Mesenteric fat pad (tissue), 1 donor: ENCODE data around the gene XKR7. TPM values are rescaled to one million over a fixed set of nuclear protein-coding genes. Genes with fewer than 3 reads are reported as not detected.

ENCODE experiments used
- DNase-seq: peaks from one replicate; pipeline ENCODE4 v3.0.0-alpha.2; 2020; ENCODE audit warnings: low spot score
- total RNA-seq: library from RNA; stranded (reverse); fragmentation: NEBNext Ultra II Directional; extraction: Animal tissue kit (Norgen Biotek cat#: 25700); gene quantifications from one replicate; pipeline ENCODE4 v1.2.1, GENCODE V29; 2021
- donor health status: DM: yes; HTN: yes; CAD: no.

The XKR7 gene
- total RNA-seq, 1 donor from 2014 or later, result not detected

DNA sequence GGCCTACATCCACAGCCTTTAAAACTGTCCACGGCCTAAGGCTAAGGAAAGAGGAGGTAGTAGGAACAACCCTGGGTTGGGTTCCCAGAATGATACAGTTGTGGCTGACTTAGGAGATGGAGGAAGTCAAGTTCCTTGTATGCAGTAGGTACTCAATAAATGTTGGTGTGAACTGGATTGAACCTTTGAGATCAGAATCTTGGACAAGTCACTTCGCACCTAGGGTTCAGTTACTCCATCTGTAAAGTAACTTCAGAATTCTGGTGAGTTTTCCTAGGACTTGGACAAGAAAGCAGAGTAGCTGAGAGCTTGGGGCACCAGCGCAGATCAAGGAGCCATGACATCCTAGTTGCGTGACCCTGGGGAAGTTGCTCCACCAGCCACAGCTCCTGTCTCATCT lies 9.1 kb downstream of the XKR7 start:
- no peak for DNase-seq

- no peak for DNase-seq
These were observed 11.9 kb downstream of the XKR7 start for GRCh38 chr20:31979713-31980426.

- no peak for DNase-seq
These were observed 13.8 kb downstream of the XKR7 start for GRCh38 chr20:31981784-31982183.

DNA sequence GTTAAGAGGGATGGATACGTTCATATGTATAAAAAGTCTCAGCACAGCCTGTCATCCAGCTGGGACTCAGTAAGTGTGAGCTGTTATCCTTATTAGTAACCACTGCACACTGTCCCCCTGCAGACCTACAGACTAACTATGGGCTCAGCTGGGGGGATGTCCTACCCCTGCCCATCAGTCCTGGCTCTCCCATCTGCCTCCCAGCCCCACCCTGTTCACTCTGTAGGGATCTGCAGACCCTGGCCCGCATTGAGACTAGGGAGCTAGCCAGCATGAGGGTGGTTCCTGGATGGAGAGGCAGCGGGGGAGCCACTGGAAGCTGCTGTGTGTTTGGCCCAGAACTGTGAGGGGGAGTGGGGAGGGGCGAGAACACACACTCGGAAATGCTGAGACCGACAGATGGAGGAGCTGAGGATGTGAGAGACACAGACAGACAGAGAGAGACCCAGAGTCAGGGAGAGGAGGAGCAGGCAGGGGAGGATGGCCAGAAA lies 17.1 kb downstream of the XKR7 start:
- no peak for DNase-seq

DNA sequence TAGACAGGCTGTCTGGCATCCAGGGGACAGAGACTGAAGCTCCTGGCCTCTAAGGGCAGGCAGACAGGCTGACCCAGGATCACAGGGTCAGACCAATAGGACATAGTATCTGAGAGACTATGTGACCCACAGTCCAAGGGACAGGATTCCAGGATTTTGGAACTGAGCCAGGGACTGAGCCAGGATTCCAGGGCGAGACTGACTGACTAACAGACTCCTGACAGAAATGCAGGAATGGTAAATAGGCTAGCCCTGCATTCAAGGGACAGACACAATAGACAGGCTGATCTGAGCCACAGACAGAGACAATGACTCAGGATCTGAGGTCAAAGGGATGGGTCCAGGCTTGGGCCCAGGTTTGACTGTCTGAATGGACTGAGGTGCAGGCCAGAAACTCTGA lies 19.8 kb downstream of the XKR7 start:
- DNase-seq, result no peak

- DNase-seq, result no peak
These were observed 20.6 kb downstream of the XKR7 start for GRCh38 chr20:31988430-31989015.

GRCh38 chr20:31989030-31989645 lies 21.2 kb downstream of the XKR7 start:
- no peak for DNase-seq

DNA sequence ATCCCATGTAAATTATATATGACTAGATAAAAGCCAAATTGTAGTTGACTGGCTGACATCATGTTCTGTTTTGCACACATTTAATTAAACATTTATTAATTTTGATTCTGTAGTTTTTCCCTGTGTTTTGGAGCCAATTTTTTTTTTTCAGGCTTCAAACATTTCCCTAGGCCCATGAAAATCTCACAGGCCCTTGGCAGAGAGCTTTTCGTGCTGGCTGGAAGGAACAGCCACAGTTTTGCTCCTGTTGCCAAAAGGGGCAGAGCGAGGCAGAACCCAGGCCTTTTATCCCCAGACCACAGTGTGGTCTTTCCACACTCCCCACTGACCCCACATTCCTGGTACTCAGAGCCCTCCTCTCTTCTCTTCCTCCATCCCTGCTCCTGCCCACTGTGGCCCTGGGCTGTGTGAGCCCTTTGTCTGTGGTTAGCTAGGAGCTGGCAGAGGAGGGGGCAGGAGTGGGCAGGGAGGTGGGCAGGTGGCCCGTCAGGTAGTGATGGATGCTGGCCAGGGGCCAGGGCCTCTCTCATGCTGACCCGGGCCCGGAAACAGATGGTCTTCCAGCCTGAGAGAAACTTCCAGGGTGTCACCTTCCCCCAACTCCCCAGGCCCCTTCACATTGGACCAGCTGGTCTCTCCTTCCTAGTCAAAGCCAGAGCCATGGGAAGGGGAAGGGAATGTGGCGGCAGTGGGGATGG lies 22.8 kb downstream of the XKR7 start:
- DNase-seq, result no peak

DNA sequence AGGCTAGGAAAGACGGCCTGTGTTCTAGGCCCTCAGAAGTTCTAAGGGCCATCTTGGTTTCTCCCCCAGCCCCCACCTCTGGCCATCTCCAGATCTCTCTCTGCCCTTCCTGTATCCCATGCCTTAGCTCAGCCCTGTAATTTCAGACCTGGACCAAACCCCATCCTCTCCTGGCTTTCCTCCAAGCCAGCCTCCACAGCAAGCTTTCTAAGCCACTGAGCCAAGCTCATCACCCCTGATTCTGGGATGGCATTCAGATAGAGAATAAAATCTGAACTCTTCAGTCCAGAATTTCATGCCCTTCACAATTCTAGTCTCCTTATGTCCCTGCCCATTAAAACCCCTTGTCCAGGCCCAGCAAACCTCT lies 23.4 kb downstream of the XKR7 start:
- no peak for DNase-seq

GRCh38 chr20:31992086-31992485 lies 24.1 kb downstream of the XKR7 start:
- no peak for DNase-seq

GRCh38 chr20:31996996-31997395 lies 29.0 kb downstream of the XKR7 start:
- no peak for DNase-seq

DNA sequence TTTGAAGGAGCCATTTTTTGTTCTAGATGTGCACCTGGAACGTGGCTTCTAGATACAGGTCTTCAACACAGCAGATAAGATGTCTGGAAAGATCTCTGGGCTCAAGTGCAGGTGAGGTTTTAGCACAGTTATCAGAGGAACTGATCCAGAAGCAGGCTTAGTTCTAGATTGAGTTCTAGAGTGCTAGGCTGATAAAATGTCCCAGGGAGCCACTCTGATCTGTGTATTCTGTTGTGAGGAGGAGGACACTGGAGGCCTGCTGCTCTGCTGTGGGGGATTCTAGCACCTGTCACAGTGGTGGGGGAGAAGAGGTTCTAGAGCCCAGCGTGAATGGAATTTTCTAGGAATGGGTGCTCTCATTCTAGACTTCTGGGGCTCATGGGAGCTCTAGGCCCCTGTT lies 30.3 kb downstream of the XKR7 start:
- no peak for DNase-seq

DNA sequence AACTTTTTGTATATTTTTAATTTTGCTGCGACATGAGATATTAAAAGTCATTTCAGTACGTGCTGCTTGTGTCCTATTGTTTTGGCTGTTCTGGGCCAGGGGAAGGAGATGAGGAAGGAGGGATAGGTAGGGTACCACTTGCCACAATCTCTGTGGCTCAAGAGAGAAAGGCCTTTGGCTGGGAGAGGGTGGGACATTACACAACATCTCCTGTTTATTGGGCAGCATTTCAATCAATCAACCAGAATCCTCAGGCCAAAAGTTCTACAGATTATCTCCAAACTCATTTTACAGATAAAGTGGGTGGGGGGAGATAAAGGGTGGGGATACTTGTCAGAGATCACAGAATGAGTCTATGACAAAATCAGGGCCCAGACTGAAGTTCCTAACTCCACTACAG lies 35.4 kb downstream of the XKR7 start:
- no peak for DNase-seq

GRCh38 chr20:32004963-32005362 lies 37.0 kb downstream of the XKR7 start:
- no peak for DNase-seq

DNA sequence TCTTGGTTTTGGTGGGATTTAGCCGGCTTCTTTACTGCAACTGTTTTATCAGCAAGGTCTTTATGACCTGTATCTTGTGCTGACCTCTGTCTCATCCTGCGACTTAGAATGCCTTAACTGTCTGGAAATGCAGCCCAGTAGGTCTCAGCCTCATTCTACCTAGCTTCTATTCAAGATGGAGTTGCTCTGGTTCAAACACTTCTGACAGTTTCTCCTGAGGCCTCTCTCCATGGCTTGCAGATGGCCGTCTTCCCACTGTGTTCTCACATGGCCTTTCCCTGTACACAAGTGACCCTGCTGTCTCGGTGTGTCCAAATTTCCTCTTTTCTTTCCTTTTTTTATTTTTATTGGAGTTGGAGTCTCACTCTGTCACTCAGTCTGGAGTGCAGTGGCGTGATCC lies 38.1 kb downstream of the XKR7 start:
- DNase-seq, result no peak

DNA sequence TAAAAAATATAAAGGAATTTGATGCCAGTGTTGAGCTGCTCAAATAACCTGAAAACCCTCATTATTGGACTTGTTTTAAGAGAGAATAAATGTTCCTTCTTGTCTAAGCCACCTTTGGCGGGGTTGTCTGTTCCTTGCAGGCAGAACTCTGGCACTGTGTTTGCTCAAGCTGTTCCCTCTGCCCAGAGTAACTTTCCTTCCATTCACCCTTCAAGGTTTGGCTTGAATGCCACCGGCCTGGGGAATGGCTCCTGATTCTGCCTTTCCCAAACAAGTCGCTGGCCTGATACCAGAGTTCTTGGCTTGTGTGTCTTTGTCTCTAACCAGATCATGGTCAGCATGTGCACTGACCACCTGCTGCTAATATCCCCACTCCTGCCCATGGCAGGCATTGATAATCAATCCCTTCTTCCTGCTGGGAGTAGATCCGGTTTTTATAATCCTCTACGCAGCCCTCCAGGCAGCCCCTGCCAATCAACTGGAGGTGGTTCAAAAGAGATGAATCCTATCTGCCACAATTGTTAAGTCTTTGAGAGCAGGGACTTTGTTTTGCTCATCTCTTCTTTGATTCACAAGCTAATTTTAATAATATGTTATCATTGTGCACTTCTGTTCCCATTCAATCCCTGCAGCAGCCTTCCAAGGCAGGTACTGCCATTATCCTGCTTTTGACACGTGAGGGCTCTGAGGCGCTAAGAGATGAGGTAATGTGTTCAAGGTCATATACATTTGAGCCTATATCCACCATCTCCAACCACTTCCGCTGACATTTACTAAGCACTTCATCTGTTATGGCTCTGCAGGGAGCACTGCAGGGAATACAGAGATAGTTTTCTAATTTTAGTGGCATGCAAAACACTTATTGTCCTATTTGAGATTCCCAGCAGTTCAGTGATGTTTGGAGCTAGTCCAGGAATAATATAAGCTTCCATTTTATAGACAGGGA lies 39.2 kb downstream of the XKR7 start:
- no peak for DNase-seq

- DNase-seq, result no peak
These were observed 40.1 kb downstream of the XKR7 start for GRCh38 chr20:32007787-32008616.

- no peak for DNase-seq
These were observed 41.6 kb downstream of the XKR7 start for GRCh38 chr20:32009564-32009963.

- DNase-seq, result no peak
These were observed 42.1 kb downstream of the XKR7 start, which contains the start of gene CCM2L for GRCh38 chr20:32010101-32010500. Gene CCM2L (plus strand): TSS chr20:32010438. CDS start chr20:32010455, 17 bp downstream.

GRCh38 chr20:32010666-32011065 lies 42.7 kb downstream of the XKR7 start:
- DNase-seq, result no peak
